Measurements from ENCODE around the gene SEC14L3.

SEC14L3 gene

DNA sequence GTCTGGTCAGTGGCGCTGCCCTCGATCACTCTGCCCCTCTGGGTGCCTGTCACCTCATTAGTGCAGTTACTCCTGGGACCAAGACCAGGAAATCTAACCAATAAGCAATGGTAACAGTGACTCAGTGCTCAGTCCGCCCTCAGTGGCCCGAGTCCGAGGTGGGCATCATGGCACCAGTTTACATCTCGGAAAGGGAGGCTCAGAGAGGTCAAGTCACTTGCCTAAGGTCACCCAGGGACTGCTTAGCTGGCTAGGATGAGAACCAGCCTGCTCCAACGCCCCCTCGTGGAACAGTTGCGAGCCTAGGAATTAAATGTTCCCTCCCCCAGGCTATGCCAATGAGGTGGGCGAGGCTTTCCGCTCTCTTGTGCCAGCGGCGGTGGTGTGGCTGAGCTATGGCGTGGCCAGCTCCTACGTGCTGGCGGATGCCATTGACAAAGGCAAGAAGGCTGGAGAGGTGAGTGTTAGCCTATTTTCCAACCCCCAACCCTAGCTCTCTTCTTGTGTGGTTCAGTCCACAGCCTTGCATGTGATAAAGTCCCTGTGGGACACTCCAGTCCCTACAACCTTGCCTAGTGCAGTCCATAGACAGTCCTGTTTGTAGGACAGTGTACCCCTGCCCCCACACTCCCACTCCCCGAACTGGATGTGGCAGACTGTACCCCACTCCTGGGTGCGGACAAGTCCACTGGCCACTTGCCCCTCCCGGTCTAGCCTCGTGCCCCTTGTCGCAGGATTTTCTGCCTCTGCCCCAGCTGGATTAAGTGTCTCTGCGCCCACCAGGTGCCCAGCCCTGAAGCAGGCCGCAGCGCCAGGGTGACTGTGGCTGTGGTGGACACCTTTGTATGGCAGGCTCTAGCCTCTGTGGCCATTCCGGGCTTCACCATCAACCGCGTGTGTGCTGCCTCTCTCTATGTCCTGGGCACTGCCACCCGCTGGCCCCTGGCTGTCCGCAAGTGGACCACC lies 45.1 kb downstream of the SEC14L3 start:
- Histone ChIP-seq H3K27me3 (ENCODE audit: insufficient read depth, low read length, poor library complexity) (no peaks in the 10 kb centered on the region), H3K9me3 (ENCODE audit: insufficient read depth, low read length, severe bottlenecking) (no peaks in the 10 kb centered on the region), H3K4me3 (ENCODE audit: low read depth in 1 of 2, low read length in 2 of 2) (peak overlapping the region; percentile 84 to 91), H2AFZ (ENCODE audit: low read depth, low read length) (peak overlapping the region; percentile 95), H3K36me3 (ENCODE audit: insufficient read depth, low read length) (peaks cover 43% of the 10 kb centered on the region), H3K79me2 (ENCODE audit: insufficient read depth, low read length) (peaks cover 40% of the 10 kb centered on the region), H3K4me1 (ENCODE audit: insufficient read depth, low read length) (peaks cover 55% of the 10 kb centered on the region), H3K4me2 (ENCODE audit: insufficient read depth, low read length) (peak overlapping the region; percentile 99), H4K20me1 (ENCODE audit: insufficient read depth, low read length) (peaks cover 19% of the 10 kb centered on the region), H3K9ac (ENCODE audit: low read depth, low read length) (peak overlapping the region; percentile 94), H3K27ac (ENCODE audit: low read length) (peak overlapping the region; percentile 92)
- TF ChIP-seq, protein P1, sequence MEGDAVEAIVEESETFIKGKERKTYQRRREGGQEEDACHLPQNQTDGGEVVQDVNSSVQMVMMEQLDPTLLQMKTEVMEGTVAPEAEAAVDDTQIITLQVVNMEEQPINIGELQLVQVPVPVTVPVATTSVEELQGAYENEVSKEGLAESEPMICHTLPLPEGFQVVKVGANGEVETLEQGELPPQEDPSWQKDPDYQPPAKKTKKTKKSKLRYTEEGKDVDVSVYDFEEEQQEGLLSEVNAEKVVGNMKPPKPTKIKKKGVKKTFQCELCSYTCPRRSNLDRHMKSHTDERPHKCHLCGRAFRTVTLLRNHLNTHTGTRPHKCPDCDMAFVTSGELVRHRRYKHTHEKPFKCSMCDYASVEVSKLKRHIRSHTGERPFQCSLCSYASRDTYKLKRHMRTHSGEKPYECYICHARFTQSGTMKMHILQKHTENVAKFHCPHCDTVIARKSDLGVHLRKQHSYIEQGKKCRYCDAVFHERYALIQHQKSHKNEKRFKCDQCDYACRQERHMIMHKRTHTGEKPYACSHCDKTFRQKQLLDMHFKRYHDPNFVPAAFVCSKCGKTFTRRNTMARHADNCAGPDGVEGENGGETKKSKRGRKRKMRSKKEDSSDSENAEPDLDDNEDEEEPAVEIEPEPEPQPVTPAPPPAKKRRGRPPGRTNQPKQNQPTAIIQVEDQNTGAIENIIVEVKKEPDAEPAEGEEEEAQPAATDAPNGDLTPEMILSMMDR (IDR thresholded peaks at IDR 0.05; ENCODE audit: borderline replicate concordance, extremely low read depth, low read length, poor library complexity, severe bottlenecking), result peak; percentile 88
- TF ChIP-seq EZH2 (IDR thresholded peaks at IDR 0.05; ENCODE audit: borderline replicate concordance, low read depth, low read length, severe bottlenecking), result no peak
- peak; percentile 43 for ATAC-seq (ENCODE audit: insufficient read depth, low read depth)
- peak; percentile 87 for DNase-seq

- Histone ChIP-seq H3K4me2 (ENCODE audit: insufficient read depth, low read length) (peak within 1 kb of the TSS; percentile 99), H3K4me1 (ENCODE audit: insufficient read depth, low read length) (peaks cover 59% of the 10 kb centered on the region), H3K9me3 (ENCODE audit: insufficient read depth, low read length, severe bottlenecking) (no peaks in the 10 kb centered on the region), H4K20me1 (ENCODE audit: insufficient read depth, low read length) (peaks cover 19% of the 10 kb centered on the region), H3K27me3 (ENCODE audit: insufficient read depth, low read length, poor library complexity) (no peaks in the 10 kb centered on the region), H3K9ac (ENCODE audit: low read depth, low read length) (peak within 1 kb of the TSS; percentile 94), H3K4me3 (ENCODE audit: low read depth in 1 of 2, low read length in 2 of 2) (peak within 1 kb of the TSS; percentile 84 to 91), H2AFZ (ENCODE audit: low read depth, low read length) (peak within 1 kb of the TSS; percentile 95), H3K79me2 (ENCODE audit: insufficient read depth, low read length) (peaks cover 40% of the 10 kb centered on the region), H3K27ac (ENCODE audit: low read length) (peak within 1 kb of the TSS; percentile 92), H3K36me3 (ENCODE audit: insufficient read depth, low read length) (peaks cover 50% of the 10 kb centered on the region)
- DNase-seq, result peak; percentile 72
- TF ChIP-seq, protein P1 (IDR thresholded peaks at IDR 0.05; ENCODE audit: borderline replicate concordance, extremely low read depth, low read length, poor library complexity, severe bottlenecking), result no peak
- no peak for TF ChIP-seq EZH2 (IDR thresholded peaks at IDR 0.05; ENCODE audit: borderline replicate concordance, low read depth, low read length, severe bottlenecking)
- ATAC-seq (ENCODE audit: insufficient read depth, low read depth), result 0 out of 3 replicates have a peak, but pooled peaks have one; percentile 6
Observed at GRCh38 chr22:30425616-30426387, 46.0 kb downstream of the SEC14L3 start, which contains the start of gene MTFP1. Gene MTFP1 (plus strand): TSS chr22:30425768. CDS start chr22:30425880, 112 bp downstream.

- Histone ChIP-seq H3K9ac (ENCODE audit: low read depth, low read length) (peak overlapping the region; percentile 94), H2AFZ (ENCODE audit: low read depth, low read length) (peak overlapping the region; percentile 95), H3K27ac (ENCODE audit: low read length) (peak overlapping the region; percentile 92), H4K20me1 (ENCODE audit: insufficient read depth, low read length) (peaks cover 19% of the 10 kb centered on the region), H3K9me3 (ENCODE audit: insufficient read depth, low read length, severe bottlenecking) (no peaks in the 10 kb centered on the region), H3K4me3 (ENCODE audit: low read depth in 1 of 2, low read length in 2 of 2) (peak overlapping the region; percentile 84 to 91), H3K4me2 (ENCODE audit: insufficient read depth, low read length) (peak overlapping the region; percentile 99), H3K79me2 (ENCODE audit: insufficient read depth, low read length) (peaks cover 40% of the 10 kb centered on the region), H3K27me3 (ENCODE audit: insufficient read depth, low read length, poor library complexity) (no peaks in the 10 kb centered on the region), H3K36me3 (ENCODE audit: insufficient read depth, low read length) (peaks cover 55% of the 10 kb centered on the region), H3K4me1 (ENCODE audit: insufficient read depth, low read length) (peaks cover 59% of the 10 kb centered on the region)
- ATAC-seq (ENCODE audit: insufficient read depth, low read depth), result no peak
- TF ChIP-seq EZH2 (IDR thresholded peaks at IDR 0.05; ENCODE audit: borderline replicate concordance, low read depth, low read length, severe bottlenecking), result no peak
- TF ChIP-seq, protein P1 (IDR thresholded peaks at IDR 0.05; ENCODE audit: borderline replicate concordance, extremely low read depth, low read length, poor library complexity, severe bottlenecking), result no peak
- no peak for DNase-seq
Observed at GRCh38 chr22:30425327-30425615, 46.5 kb downstream of the SEC14L3 start.
